ENCODE data around the gene CMTM1.

Gene CMTM1

GRCh38 chr16:66601471-66601870 is 35.2 kb downstream of the CMTM1 start:
- no peak for DNase-seq (ENCODE audit: low spot score)
- H3K27ac ChIP-seq = no peak overlapping the region
- no peak for TF ChIP-seq CTCF (conservative IDR thresholded peaks at IDR 0.05; ENCODE audit: low read depth)
- ChIA-PET CTCF (no interaction called here), POLR2A (ENCODE audit: low non-redundant PET) (no interaction called here)

GRCh38 chr16:66603537-66604375 is 37.5 kb downstream of the CMTM1 start:
- no peak for DNase-seq (ENCODE audit: low spot score)
- POLR2A ChIA-PET (ENCODE audit: low non-redundant PET) = no interaction called here
- no peak for TF ChIP-seq CTCF (conservative IDR thresholded peaks at IDR 0.05; ENCODE audit: low read depth)
- peak overlapping the region; percentile 88 for H3K27ac ChIP-seq
- CTCF ChIA-PET = interaction anchor here (0.6 kb wide), 1 partner anchor 56 kb away, joined by 3 read pairs; no protein-coding TSS in a partner anchor

GRCh38 chr16:66604376-66605176 is 38.3 kb downstream of the CMTM1 start, which contains the start of gene CMTM3:
TSS of gene CMTM3 (plus strand) at chr16:66604704. CDS start at chr16:66604806, 102 bp downstream.
- CTCF ChIA-PET = interaction anchor here (0.6 to 0.7 kb wide), 3 partner anchors 56 to 186 kb away, joined by 3 read pairs; no protein-coding TSS in a partner anchor
- peak; percentile 41 for DNase-seq (ENCODE audit: low spot score)
- H3K27ac ChIP-seq = peak within 1 kb of the TSS; percentile 88
- POLR2A ChIA-PET (ENCODE audit: low non-redundant PET) = no interaction called here
- peak; percentile 81 for TF ChIP-seq CTCF (conservative IDR thresholded peaks at IDR 0.05; ENCODE audit: low read depth)

GRCh38 chr16:66605177-66605978 is 39.1 kb downstream of the CMTM1 start:
- no peak; the same call in 1 of the 2 replicates for TF ChIP-seq CTCF (conservative IDR thresholded peaks at IDR 0.05; ENCODE audit: low read depth)

GRCh38 chr16:66605979-66606751 is 39.9 kb downstream of the CMTM1 start:
- TF ChIP-seq CTCF (conservative IDR thresholded peaks at IDR 0.05; ENCODE audit: low read depth) = no peak
- ChIA-PET CTCF (no interaction called here), POLR2A (ENCODE audit: low non-redundant PET) (no interaction called here)
- H3K27ac ChIP-seq = peak overlapping the region; percentile 88
- DNase-seq (ENCODE audit: low spot score) = no peak

More at GRCh38 chr16:66605177-66605978, 39.1 kb downstream of the CMTM1 start:
- DNase-seq (ENCODE audit: low spot score) = peak; percentile 30
- ChIA-PET CTCF (interaction anchor here (0.6 to 0.7 kb wide), 2 partner anchors 56 to 187 kb away, joined by 3 read pairs; no protein-coding TSS in a partner anchor), POLR2A (ENCODE audit: low non-redundant PET) (no interaction called here)
- peak overlapping the region; percentile 88 for H3K27ac ChIP-seq

All from RWPE1 (cell line).